Neuronal stem cell (in vitro differentiated cells): Measurements from ENCODE around the gene PLCL1.

ENCODE experiments used
- DNase-seq: peaks from one replicate; pipeline ENCODE4 v3.0.0-alpha.2; 2013; ENCODE audit warnings: low spot score
- H2AFZ ChIP-seq: one replicate; pipeline ENCODE4 v1.6.1; 2013; ENCODE audit warnings: mild to moderate bottlenecking, low read length, inconsistent platforms
- H2AK5ac ChIP-seq: 2 replicates; pipeline ENCODE4 v1.6.1; 2013; ENCODE audit warnings: low read depth, mild to moderate bottlenecking, inconsistent platforms, low read length, moderate library complexity, mixed read lengths
- H2BK120ac ChIP-seq: 2 replicates; pipeline ENCODE4 v1.6.1; 2013; ENCODE audit warnings: low read depth, mild to moderate bottlenecking, inconsistent platforms, low read length, moderate library complexity, mixed read lengths
- H2BK12ac ChIP-seq: one replicate; pipeline ENCODE4 v1.6.1; 2013; ENCODE audit warnings: low read length, inconsistent platforms
- H2BK15ac ChIP-seq: 2 replicates; pipeline ENCODE4 v1.6.1; 2013; ENCODE audit warnings: mild to moderate bottlenecking, low read length, inconsistent platforms, mixed read lengths
- H2BK5ac ChIP-seq: one replicate; pipeline ENCODE4 v1.6.1; 2013; ENCODE audit warnings: inconsistent platforms, mild to moderate bottlenecking, low read length, moderate library complexity
- H3K14ac ChIP-seq: one replicate; pipeline ENCODE4 v1.6.1; 2013; ENCODE audit warnings: low read length, inconsistent platforms
- H3K18ac ChIP-seq: 2 replicates; pipeline ENCODE4 v1.6.1; 2013; ENCODE audit warnings: low read length, inconsistent platforms
- H3K23ac ChIP-seq: 2 replicates; pipeline ENCODE4 v1.6.1; 2013; ENCODE audit warnings: low read depth, mild to moderate bottlenecking, mixed read lengths, low read length, inconsistent platforms; ENCODE audit not compliant: poor library complexity
- H3K27ac ChIP-seq: replicated peaks from 3 replicates; pipeline ENCODE4 v1.5.1; 2013; ENCODE audit warnings: low read length, inconsistent platforms
- H3K27me3 ChIP-seq, 3 experiments: 2 replicates each; pipeline ENCODE4 v1.6.1; 2013; ENCODE audit warnings: low read length in 3 of 3, mild to moderate bottlenecking in 2 of 3, inconsistent platforms in 1 of 3, low read depth in 1 of 3, mixed read lengths in 1 of 3, moderate library complexity in 1 of 3; ENCODE audit not compliant: control insufficient read depth in 3 of 3, insufficient read depth in 3 of 3
- H3K36me3 ChIP-seq, 2 donors: replicated peaks in 1 of 2; 2 replicates each; pipeline ENCODE4 v1.6.1; 2013; ENCODE audit warnings: low read length in 2 of 2; ENCODE audit not compliant: control insufficient read depth in 2 of 2, insufficient read depth in 2 of 2
- H3K4ac ChIP-seq: 2 replicates; pipeline ENCODE4 v1.6.1; 2013; ENCODE audit warnings: inconsistent platforms, mild to moderate bottlenecking, low read length, moderate library complexity
- H3K4me1 ChIP-seq, 2 donors: 1 replicate in 1 of 2; 2 replicates in 1 of 2; pipeline ENCODE4 v1.6.1; 2013; ENCODE audit warnings: low read length in 2 of 2, low read depth in 1 of 2; ENCODE audit not compliant: control insufficient read depth in 2 of 2, insufficient read depth in 1 of 2
- H3K4me2 ChIP-seq: one replicate; pipeline ENCODE4 v1.6.1; 2013; ENCODE audit warnings: mild to moderate bottlenecking, low read length, inconsistent platforms; ENCODE audit not compliant: insufficient read depth, poor library complexity, severe bottlenecking
- H3K4me3 ChIP-seq, 2 donors: 2 replicates each; pipeline ENCODE4 v1.5.1; 2013; ENCODE audit warnings: low read length in 2 of 2, mild to moderate bottlenecking in 2 of 2, inconsistent platforms in 1 of 2, moderate library complexity in 1 of 2
- H3K79me1 ChIP-seq: one replicate; pipeline ENCODE4 v1.6.1; 2013; ENCODE audit warnings: low read depth, mild to moderate bottlenecking, inconsistent platforms, low read length, moderate library complexity
- H3K9ac ChIP-seq: one replicate; pipeline ENCODE4 v1.6.1; 2013; ENCODE audit warnings: mild to moderate bottlenecking, low read depth, low read length, inconsistent platforms; ENCODE audit not compliant: poor library complexity
- H3K9me3 ChIP-seq, 2 donors: replicated peaks in 1 of 2; 2 replicates each; pipeline versions ENCODE3 to v1.6.1; 2013; ENCODE audit warnings: low read length in 2 of 2, mild to moderate bottlenecking in 2 of 2, inconsistent platforms in 1 of 2, low read depth in 1 of 2, mixed read lengths in 1 of 2, moderate library complexity in 1 of 2; ENCODE audit not compliant: control insufficient read depth in 2 of 2, insufficient read depth in 1 of 2
- H4K8ac ChIP-seq: one replicate; pipeline ENCODE4 v1.6.1; 2013; ENCODE audit warnings: low read depth, mild to moderate bottlenecking, inconsistent platforms, low read length, moderate library complexity
- H4K91ac ChIP-seq: one replicate; pipeline ENCODE4 v1.6.1; 2013; ENCODE audit warnings: low read length, low read depth, mild to moderate bottlenecking, inconsistent platforms; ENCODE audit not compliant: poor library complexity
- WGBS, 2 donors: extraction: QIAGEN DNeasy Blood & Tissue Kit; methylation state at CpG; one replicate each; pipeline ENCODE4 v1.1.7; 2013; ENCODE audit warnings: missing lambda C conversion rate in 2 of 2, mixed read lengths in 1 of 2; ENCODE audit not compliant: insufficient read length in 2 of 2, insufficient replicate concordance in 1 of 2; ENCODE audit errors: extremely low coverage in 2 of 2; 5-methylcytosine and 5-hydroxymethylcytosine counted together

Gene PLCL1

GRCh38 chr2:197839327-197839726 lies 34.9 kb downstream of the PLCL1 start:
- Histone ChIP-seq H3K4me1 (no peaks in the 10 kb centered on the region), H3K79me1 (no peaks in the 10 kb centered on the region), H2BK12ac (no peak overlapping the region), H3K4me2 (no peak overlapping the region), H2BK15ac (no peak overlapping the region), H3K27me3 (peaks cover 0 to 6% (median 0%) of the 10 kb centered on the region in 3 experiments), H3K23ac (no peak overlapping the region), H3K36me3 (no peaks in the 10 kb centered on the region), H3K9me3 (no peaks in the 10 kb centered on the region), H3K9ac (no peak overlapping the region), H3K4me3 (no peak overlapping the region), H3K14ac (no peak overlapping the region), H2AFZ (no peak overlapping the region), H3K27ac (no peak overlapping the region), H4K8ac (no peak overlapping the region), H4K91ac (no peak overlapping the region), H2AK5ac (no peak overlapping the region), H3K4ac (no peak overlapping the region), H2BK120ac (no peak overlapping the region), H2BK5ac (no peak overlapping the region), H3K18ac (no peak overlapping the region)
- DNase-seq, result no peak
- no CpG with 5 or more reads among the region's 5 CpGs for WGBS, 2 donors

- Histone ChIP-seq H3K27ac (no peak overlapping the region), H3K4me2 (no peak overlapping the region), H3K27me3 (peaks cover 0 to 6% (median 0%) of the 10 kb centered on the region in 3 experiments), H3K9me3 (no peaks in the 10 kb centered on the region), H2BK15ac (no peak overlapping the region), H3K4me1 (no peaks in the 10 kb centered on the region), H4K8ac (no peak overlapping the region), H2BK120ac (no peak overlapping the region), H3K36me3 (no peaks in the 10 kb centered on the region), H3K4me3 (no peak overlapping the region), H2AFZ (no peak overlapping the region), H2AK5ac (no peak overlapping the region), H3K14ac (no peak overlapping the region), H2BK5ac (no peak overlapping the region), H3K9ac (no peak overlapping the region), H4K91ac (no peak overlapping the region), H3K4ac (no peak overlapping the region), H3K23ac (no peak overlapping the region), H3K18ac (no peak overlapping the region), H3K79me1 (no peaks in the 10 kb centered on the region), H2BK12ac (no peak overlapping the region)
- no peak for DNase-seq
These were observed 35.5 kb downstream of the PLCL1 start for GRCh38 chr2:197839856-197840255.

- H3K27me3 ChIP-seq, result peaks cover 0 to 15% (median 0%) of the 10 kb centered on the region in 3 experiments
- H3K27ac ChIP-seq, result no peak overlapping the region
- no peaks in the 10 kb centered on the region for H3K36me3 ChIP-seq
- DNase-seq, result no peak
- no CpG with 5 or more reads among the region's 2 CpGs for WGBS, 2 donors
- H3K79me1 ChIP-seq, result no peaks in the 10 kb centered on the region
- no peak overlapping the region for H4K8ac ChIP-seq
- no peak overlapping the region for H2AK5ac ChIP-seq
- no peak overlapping the region for H2BK15ac ChIP-seq
- H2BK5ac ChIP-seq, result no peak overlapping the region
- H3K4me1 ChIP-seq, result no peaks in the 10 kb centered on the region
- H2BK120ac ChIP-seq, result no peak overlapping the region
- no peak overlapping the region for H2AFZ ChIP-seq
- no peak overlapping the region for H3K14ac ChIP-seq
- H3K9me3 ChIP-seq, result no peaks in the 10 kb centered on the region
- H3K9ac ChIP-seq, result no peak overlapping the region
- no peak overlapping the region for H3K4me2 ChIP-seq
- no peak overlapping the region for H3K4ac ChIP-seq
- H3K18ac ChIP-seq, result no peak overlapping the region
- H4K91ac ChIP-seq, result no peak overlapping the region
- no peak overlapping the region for H3K23ac ChIP-seq
- H3K4me3 ChIP-seq, result no peak overlapping the region
- H2BK12ac ChIP-seq, result no peak overlapping the region
These were observed 41.7 kb downstream of the PLCL1 start for GRCh38 chr2:197846128-197846527.

- H4K91ac ChIP-seq, result no peak overlapping the region
- no peak overlapping the region for H3K4ac ChIP-seq
- no peak for DNase-seq
- no peak overlapping the region for H2BK5ac ChIP-seq
- H2BK120ac ChIP-seq, result no peak overlapping the region
- H3K4me2 ChIP-seq, result no peak overlapping the region
- H2BK15ac ChIP-seq, result no peak overlapping the region
- WGBS, 2 donors, result no CpG with 5 or more reads among the region's 3 CpGs
- no peak overlapping the region for H2AFZ ChIP-seq
- no peaks in the 10 kb centered on the region for H3K4me1 ChIP-seq
- no peaks in the 10 kb centered on the region for H3K36me3 ChIP-seq
- no peak overlapping the region for H2BK12ac ChIP-seq
- no peaks in the 10 kb centered on the region for H3K79me1 ChIP-seq
- H3K27ac ChIP-seq, result no peak overlapping the region
- no peak overlapping the region for H4K8ac ChIP-seq
- H3K9me3 ChIP-seq, result no peaks in the 10 kb centered on the region
- H3K9ac ChIP-seq, result no peak overlapping the region
- no peak overlapping the region for H2AK5ac ChIP-seq
- no peak overlapping the region for H3K14ac ChIP-seq
- H3K27me3 ChIP-seq, result peaks cover 0 to 11% (median 0%) of the 10 kb centered on the region in 3 experiments
- no peak overlapping the region for H3K4me3 ChIP-seq
- no peak overlapping the region for H3K23ac ChIP-seq
- H3K18ac ChIP-seq, result no peak overlapping the region
These were observed 42.4 kb downstream of the PLCL1 start for GRCh38 chr2:197846777-197847176.
